ENCODE results near the gene ZSCAN22.

DNA sequence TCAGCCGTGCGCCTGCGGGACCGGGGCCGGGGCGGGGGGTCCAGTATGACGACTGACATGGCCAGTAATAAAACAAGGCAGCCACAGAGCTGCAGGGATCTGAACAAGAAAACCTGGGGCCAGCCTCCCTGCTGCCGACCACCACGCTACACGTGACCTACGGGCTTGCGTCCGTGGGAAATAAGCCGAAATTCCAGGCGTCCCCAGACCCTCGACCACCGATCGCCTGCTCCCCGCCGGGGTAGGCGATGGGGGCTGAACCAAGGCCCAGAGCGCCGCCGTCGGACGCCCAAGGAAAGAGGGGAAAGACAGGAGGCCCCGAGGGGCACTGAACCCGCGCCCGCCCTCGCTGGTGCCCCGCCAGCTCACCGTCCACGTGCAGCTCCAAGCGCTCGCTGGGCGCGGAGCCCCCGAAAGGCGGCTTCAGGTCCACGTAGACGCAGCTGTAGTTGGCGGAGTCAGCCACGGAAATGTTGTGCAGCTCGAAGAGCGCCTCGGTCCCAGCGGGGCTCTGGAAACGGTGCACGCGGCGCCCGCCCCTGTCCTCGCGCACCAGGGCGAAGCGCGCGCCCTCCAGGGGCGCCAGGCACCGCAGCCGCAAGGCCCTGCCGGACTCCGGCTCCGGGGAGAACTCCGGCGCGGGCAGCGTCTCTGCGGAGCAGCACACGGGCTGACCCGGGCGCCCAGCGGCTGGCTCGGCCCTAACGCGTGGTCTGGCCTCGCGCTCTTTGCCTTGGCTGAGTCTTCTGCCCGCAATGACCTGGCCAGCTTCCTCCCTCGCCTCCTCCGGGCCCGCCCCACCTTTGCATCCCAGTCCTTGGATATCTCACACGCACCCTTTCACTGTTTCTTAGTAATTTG lies 23.4 kb downstream of the ZSCAN22 start:
- TF ChIP-seq POLR2A (IDR thresholded peaks at IDR 0.05) (no peak), POLR2AphosphoS5 (IDR thresholded peaks at IDR 0.05) (no peak)
- TF ChIP-seq, protein P1, sequence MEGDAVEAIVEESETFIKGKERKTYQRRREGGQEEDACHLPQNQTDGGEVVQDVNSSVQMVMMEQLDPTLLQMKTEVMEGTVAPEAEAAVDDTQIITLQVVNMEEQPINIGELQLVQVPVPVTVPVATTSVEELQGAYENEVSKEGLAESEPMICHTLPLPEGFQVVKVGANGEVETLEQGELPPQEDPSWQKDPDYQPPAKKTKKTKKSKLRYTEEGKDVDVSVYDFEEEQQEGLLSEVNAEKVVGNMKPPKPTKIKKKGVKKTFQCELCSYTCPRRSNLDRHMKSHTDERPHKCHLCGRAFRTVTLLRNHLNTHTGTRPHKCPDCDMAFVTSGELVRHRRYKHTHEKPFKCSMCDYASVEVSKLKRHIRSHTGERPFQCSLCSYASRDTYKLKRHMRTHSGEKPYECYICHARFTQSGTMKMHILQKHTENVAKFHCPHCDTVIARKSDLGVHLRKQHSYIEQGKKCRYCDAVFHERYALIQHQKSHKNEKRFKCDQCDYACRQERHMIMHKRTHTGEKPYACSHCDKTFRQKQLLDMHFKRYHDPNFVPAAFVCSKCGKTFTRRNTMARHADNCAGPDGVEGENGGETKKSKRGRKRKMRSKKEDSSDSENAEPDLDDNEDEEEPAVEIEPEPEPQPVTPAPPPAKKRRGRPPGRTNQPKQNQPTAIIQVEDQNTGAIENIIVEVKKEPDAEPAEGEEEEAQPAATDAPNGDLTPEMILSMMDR (IDR thresholded peaks at IDR 0.05): no peak
